HUDEP-2 (cell line): Measurements from ENCODE around the gene TMEM91.
A peak's percentile ranks its signal among the peaks of the same experiment; 100 is the strongest.

Experiments
- DNase-seq, 76 experiments: peaks; one replicate each; lab custom pipeline; 2025; ENCODE audit not compliant: unreplicated experiment in 76 of 76; lab: John Stamatoyannopoulos, UW

Gene TMEM91

DNA sequence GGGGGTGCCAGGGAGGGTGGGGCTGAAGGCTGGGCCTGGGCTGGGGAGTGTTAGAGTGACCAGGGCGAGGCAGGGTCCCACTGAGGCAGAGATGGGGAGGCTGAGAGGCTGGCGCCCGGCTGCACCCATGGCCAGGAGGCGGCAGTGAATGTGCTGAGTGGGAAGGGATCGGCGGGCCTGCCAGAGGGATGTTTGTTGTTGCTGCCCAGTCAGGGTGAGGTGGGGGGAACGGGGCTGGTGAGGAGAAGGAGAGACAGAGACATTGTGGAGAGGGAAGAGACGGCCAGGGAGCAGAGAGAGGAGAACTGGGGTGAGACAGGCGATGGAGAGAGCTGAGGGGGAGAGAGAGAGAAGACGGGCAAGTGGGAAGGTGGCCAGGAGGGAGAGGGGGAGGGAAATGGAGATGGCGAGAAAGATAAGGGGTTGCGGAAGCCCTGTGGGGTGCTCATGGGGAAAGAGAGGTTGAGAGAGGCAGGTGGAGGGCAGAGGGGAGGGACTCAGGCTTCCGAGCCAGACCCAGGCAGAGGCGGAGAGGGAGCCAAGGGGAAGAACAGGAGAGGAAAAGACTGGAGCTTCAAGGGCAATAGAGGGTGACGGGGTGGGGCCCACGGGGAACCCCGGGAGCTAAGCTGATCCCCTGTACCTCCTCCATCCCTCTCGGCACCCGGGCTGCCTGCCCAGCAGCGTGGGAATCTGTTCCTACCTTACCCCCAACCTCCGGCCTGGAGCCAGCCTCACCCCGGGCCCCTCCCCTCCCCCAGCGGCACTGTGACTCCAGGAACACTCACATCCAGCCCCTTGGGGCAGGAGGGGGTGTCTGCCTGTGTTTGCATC is 51.5 kb downstream of the TMEM91 start:
- peak in 48 of 76 experiments; percentile 15 to 66 (median 38) for DNase-seq

DNA sequence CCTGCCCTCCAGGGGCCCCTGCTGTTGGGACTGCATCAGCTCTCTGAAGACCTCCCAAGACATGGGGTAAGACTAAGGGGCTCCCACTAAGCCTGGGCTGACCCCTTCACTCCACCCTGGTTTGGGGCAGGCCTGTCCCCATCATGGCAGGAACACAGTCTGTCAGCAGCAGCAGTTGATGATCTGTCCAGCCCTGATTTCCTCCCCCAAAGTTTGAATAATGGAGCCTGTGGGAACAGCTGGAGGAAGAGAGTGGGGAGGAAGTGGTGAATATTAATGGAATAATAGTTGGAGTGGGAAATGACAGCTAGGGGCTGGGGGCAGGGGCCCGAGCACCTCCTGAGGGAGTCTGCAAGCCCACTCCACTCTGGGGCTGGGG is 52.1 kb downstream of the TMEM91 start:
- no peak for DNase-seq

GRCh38 chr19:41430922-41431321 is 54.6 kb downstream of the TMEM91 start:
- DNase-seq: no peak

- DNase-seq: peak in 17 of 76 experiments; percentile 1 to 45 (median 20)
These were observed 55.4 kb downstream of the TMEM91 start for GRCh38 chr19:41431426-41432386.

GRCh38 chr19:41433171-41433570 is 56.8 kb downstream of the TMEM91 start:
- no peak for DNase-seq
